IMR-90 (cell line): Measurements from ENCODE around the gene NPSR1. TPM values are rescaled to one million over a fixed set of nuclear protein-coding genes. Genes with fewer than 3 reads are reported as not detected.

ENCODE experiments used
- ATAC-seq: fragments of 200-7000 bp; cut with Tn5 transposase; 2 replicates; pipeline ENCODE4 v1.9.1; 2020; ENCODE audit warnings: low read depth, mild to moderate bottlenecking, moderate library complexity
- BruUV-seq: library from RNA; stranded (reverse); fragments of 400-500 nt; replicated peaks from 2 replicates; lab custom pipeline; 2021; lab: Mats Ljungman, UMichigan
- CTCF ChIA-PET: fragments of 300-600 bp; formaldehyde crosslinking; extraction: SDS; loops from one replicate; lab custom pipeline; 2021; ENCODE audit warnings: antibody characterized with exemption; lab: Yijun Ruan, JAX
- POLR2A ChIA-PET: fragments of 300-600 bp; sonication (Branson Sonifier 250); formaldehyde crosslinking; loops from one replicate; lab custom pipeline; 2022; ENCODE audit warnings: antibody characterized with exemption; ENCODE audit not compliant: unreplicated experiment; lab: Charles Lee
- DNase-seq: peaks from one replicate; pipeline ENCODE4 v3.0.0; 2013
- H2AFZ ChIP-seq: replicated peaks from 2 replicates; pipeline ENCODE3; 2013; ENCODE audit warnings: low read length, mild to moderate bottlenecking; ENCODE audit not compliant: poor library complexity
- H2AK5ac ChIP-seq: 2 replicates; pipeline ENCODE4 v1.6.1; 2013; ENCODE audit warnings: low read depth, low read length, inconsistent platforms
- H2AK9ac ChIP-seq: replicated peaks from 2 replicates; pipeline ENCODE3; 2013; ENCODE audit warnings: mild to moderate bottlenecking, low read depth, low read length, moderate library complexity; ENCODE audit not compliant: poor library complexity
- H2BK120ac ChIP-seq: 2 replicates; pipeline ENCODE4 v1.6.1; 2013; ENCODE audit warnings: low read depth, low read length, inconsistent platforms
- H2BK15ac ChIP-seq: 3 replicates; pipeline ENCODE4 v1.6.1; 2013; ENCODE audit warnings: low read depth, low read length, inconsistent platforms
- H2BK20ac ChIP-seq: 2 replicates; pipeline ENCODE4 v1.6.1; 2013; ENCODE audit warnings: low read depth, mild to moderate bottlenecking, inconsistent platforms, low read length, moderate library complexity
- H2BK5ac ChIP-seq: 2 replicates; pipeline ENCODE4 v1.6.1; 2013; ENCODE audit warnings: mild to moderate bottlenecking, low read depth, low read length, inconsistent platforms; ENCODE audit not compliant: poor library complexity, severe bottlenecking
- H3K14ac ChIP-seq: replicated peaks from 2 replicates; pipeline ENCODE4 v1.6.1; 2013; ENCODE audit warnings: low read depth, low read length, inconsistent platforms
- H3K18ac ChIP-seq: 2 replicates; pipeline ENCODE4 v1.6.1; 2013; ENCODE audit warnings: low read depth, low read length, control low read depth
- H3K23ac ChIP-seq: 2 replicates; pipeline ENCODE4 v1.6.1; 2013; ENCODE audit warnings: low read depth, low read length, inconsistent platforms
- H3K27ac ChIP-seq: 2 replicates; pipeline ENCODE4 v1.5.1; 2013; ENCODE audit warnings: mild to moderate bottlenecking, control low read depth, low read length; ENCODE audit not compliant: insufficient read depth
- H3K27me3 ChIP-seq: 2 replicates; pipeline ENCODE4 v1.6.1; 2013; ENCODE audit warnings: low read length; ENCODE audit not compliant: control insufficient read depth, insufficient read depth
- H3K36me3 ChIP-seq: 2 replicates; pipeline ENCODE4 v1.6.1; 2013; ENCODE audit warnings: low read length, mixed read lengths; ENCODE audit not compliant: control insufficient read depth, insufficient read depth
- H3K4ac ChIP-seq: 2 replicates; pipeline ENCODE4 v1.6.1; 2013; ENCODE audit warnings: low read depth, low read length, inconsistent platforms
- H3K4me1 ChIP-seq: 2 replicates; pipeline ENCODE4 v1.6.1; 2013; ENCODE audit warnings: low read length, mixed read lengths; ENCODE audit not compliant: control insufficient read depth, insufficient read depth
- H3K4me2 ChIP-seq: 2 replicates; pipeline ENCODE4 v1.6.1; 2013; ENCODE audit warnings: low read depth, mild to moderate bottlenecking, control low read depth, low read length, moderate library complexity
- H3K4me3 ChIP-seq: 2 replicates; pipeline ENCODE4 v1.5.1; 2013; ENCODE audit warnings: low read depth, mild to moderate bottlenecking, control low read depth, low read length, moderate library complexity; ENCODE audit not compliant: insufficient read depth
- H3K56ac ChIP-seq: 2 replicates; pipeline ENCODE4 v1.6.1; 2013; ENCODE audit warnings: low read length, inconsistent platforms; ENCODE audit not compliant: insufficient read depth; ENCODE audit errors: extremely low read depth
- H3K79me1 ChIP-seq, 2 experiments: 2 replicates each; pipeline ENCODE4 v1.6.1; 2013; ENCODE audit warnings: low read length in 2 of 2, inconsistent platforms in 1 of 2, low read depth in 1 of 2
- H3K9ac ChIP-seq: 2 replicates; pipeline ENCODE4 v1.6.1; 2013; ENCODE audit warnings: low read depth, low read length, control low read depth
- H3K9me1 ChIP-seq: 2 replicates; pipeline ENCODE4 v1.6.1; 2013; ENCODE audit warnings: low read length, inconsistent platforms; ENCODE audit not compliant: insufficient read depth
- H3K9me3 ChIP-seq: 2 replicates; pipeline ENCODE4 v1.6.1; 2013; ENCODE audit warnings: low read length; ENCODE audit not compliant: control insufficient read depth, insufficient read depth
- H4K20me1 ChIP-seq: 2 replicates; pipeline ENCODE4 v1.6.1; 2013; ENCODE audit warnings: low read length, inconsistent platforms; ENCODE audit not compliant: insufficient read depth
- H4K5ac ChIP-seq: 2 replicates; pipeline ENCODE4 v1.6.1; 2013; ENCODE audit warnings: mild to moderate bottlenecking, low read depth, low read length, control low read depth
- H4K8ac ChIP-seq, 2 experiments: 2 replicates each; pipeline ENCODE4 v1.6.1; 2013; ENCODE audit warnings: low read depth in 2 of 2, low read length in 2 of 2, control low read depth in 1 of 2, inconsistent platforms in 1 of 2
- H4K91ac ChIP-seq: 2 replicates; pipeline ENCODE4 v1.6.1; 2013; ENCODE audit warnings: low read depth, low read length, inconsistent platforms; ENCODE audit not compliant: insufficient read depth
- ELK1 ChIP-seq: fragments of 150-350 bp; IDR thresholded peaks from 2 replicates; pipeline ENCODE4 v1.6.1; 2016; ENCODE audit warnings: low read depth, mild to moderate bottlenecking, low read length, moderate library complexity, borderline replicate concordance
- FOS ChIP-seq: fragments of 150-350 bp; IDR thresholded peaks from 2 replicates; pipeline ENCODE4 v1.6.1; 2016; ENCODE audit warnings: low read depth, low read length
- POLR2A ChIP-seq: IDR thresholded peaks from 2 replicates; pipeline ENCODE4 v1.6.1; 2012; ENCODE audit warnings: mild to moderate bottlenecking, low read depth, low read length
- RAD21 ChIP-seq: IDR thresholded peaks from 2 replicates; pipeline ENCODE4 v1.6.1; 2012; ENCODE audit warnings: low read length, improper control_type of control experiment
- WGBS, 2 experiments: methylation state at CpG; one replicate each; pipeline versions ENCODE4 v1.1.5 to v1.1.7; 2013; ENCODE audit warnings: missing lambda C conversion rate in 2 of 2; ENCODE audit not compliant: insufficient read length in 1 of 2; ENCODE audit errors: extremely low coverage in 2 of 2; 5-methylcytosine and 5-hydroxymethylcytosine counted together
- dilution Hi-C: fragments of 300-500 bp; cut with HindIII; formaldehyde crosslinking; loops from one replicate; pipeline ENCODE4 v1.14.3; 2018; ENCODE audit warnings: low sequenced_read_pairs; ENCODE audit not compliant: unreplicated experiment
- in situ Hi-C: fragments of 300-500 bp; cut with MboI; formaldehyde crosslinking; loops from 3 replicates; pipeline ENCODE4 v1.14.3; 2019; ENCODE audit warnings: low sequenced_read_pairs, inconsistent platforms, mixed read lengths
- intact Hi-C: fragments of 100-400 bp; cut with micrococcal nuclease; formaldehyde crosslinking; loops from 2 replicates; pipeline ENCODE4 v1.10.0; 2022
- polyA plus RNA-seq, 3 experiments: library from polyadenylated mRNA; depleted of rRNA; stranded (reverse); fragments of >200 nt; gene quantifications; 2 replicates each; pipeline ENCODE4 v1.2.3, GENCODE V29; 2012; ENCODE audit warnings: low replicate concordance in 1 of 3
- total RNA-seq: library from RNA; depleted of rRNA; stranded (reverse); fragments of >200 nt; gene quantifications from 2 replicates; pipeline ENCODE4 v1.2.3, GENCODE V29; 2012

The NPSR1 gene
- total and polyA plus RNA-seq, 2 of the 4 experiments (the other 2 are of a cell fraction) = not detected

- Histone ChIP-seq H3K9me1 (no peaks in the 10 kb centered on the region), H4K5ac (no peak overlapping the region), H2BK120ac (no peak overlapping the region), H3K4me1 (no peaks in the 10 kb centered on the region), H2AK9ac (no peak overlapping the region), H3K14ac (no peak overlapping the region), H3K79me1 (no peaks in the 10 kb centered on the region), H3K9ac (no peak overlapping the region), H2BK5ac (no peak overlapping the region), H4K20me1 (no peaks in the 10 kb centered on the region), H3K4me2 (no peak overlapping the region), H2BK15ac (no peak overlapping the region), H3K4ac (no peak overlapping the region), H3K27ac (no peak overlapping the region), H3K23ac (no peak overlapping the region), H2AK5ac (no peak overlapping the region), H3K36me3 (no peaks in the 10 kb centered on the region), H3K27me3 (no peaks in the 10 kb centered on the region), H4K91ac (no peak overlapping the region), H2BK20ac (no peak overlapping the region), H3K4me3 (no peak overlapping the region), H3K18ac (no peak overlapping the region), H3K56ac (no peak overlapping the region), H2AFZ (no peak overlapping the region), H4K8ac (no peak overlapping the region), H3K9me3 (peaks cover 4% of the 10 kb centered on the region; the same call in 1 of the 2 replicates)
- DNase-seq = no peak
- WGBS, 2 experiments = no CpG with 5 or more reads among the region's 1 CpG
- no peak for ATAC-seq
- dilution Hi-C loops (no loop called here), in situ Hi-C loops (no loop called here), intact Hi-C loops (no loop called here)
- no TSS peak for BruUV-seq
- ChIA-PET CTCF (no interaction called here), POLR2A (no interaction called here)
- TF ChIP-seq RAD21 (no peak), FOS (no peak), POLR2A (no peak), ELK1 (no peak)
Measured at GRCh38 chr7:34653787-34654186, 4.2 kb upstream of the NPSR1 start.
